MM.1S (cell line): Measurements from ENCODE around the gene ALDH1L2.

ENCODE experiments used
- EZH2phosphoT487 ChIP-seq: fragments of 300-600 bp; sonication (generic); IDR thresholded peaks from 2 replicates; pipeline ENCODE4 v1.6.1; 2018; ENCODE audit warnings: antibody characterized with exemption, low read length
- TF ChIP-seq, protein P1 (sequence below): fragments of 300-600 bp; sonication (generic); IDR thresholded peaks from 2 replicates; pipeline ENCODE4 v1.5.1; 2016; ENCODE audit warnings: antibody characterized with exemption, low read length, mixed read lengths

DNA sequence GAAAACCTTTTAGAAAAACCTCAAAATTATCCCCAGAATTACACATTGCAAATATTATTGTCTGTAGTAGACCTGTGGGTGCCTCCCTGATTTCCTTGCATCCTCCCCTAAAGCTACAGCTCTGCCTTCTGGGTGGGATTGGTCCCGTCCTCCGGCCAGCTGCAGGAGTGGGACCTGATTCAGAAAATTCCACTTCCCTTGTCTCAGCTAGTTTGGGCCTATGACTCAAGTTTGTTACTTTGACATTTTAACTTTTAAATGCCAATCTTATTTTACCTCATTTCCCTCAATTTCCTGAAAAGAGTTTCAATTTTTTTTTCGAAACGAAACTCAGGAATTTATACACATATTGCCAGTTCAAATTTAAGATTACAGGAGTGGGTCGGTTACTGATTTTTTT lies 113.0 kb downstream of the ALDH1L2 start:
- TF ChIP-seq EZH2phosphoT487, result no peak
- TF ChIP-seq, protein P1, sequence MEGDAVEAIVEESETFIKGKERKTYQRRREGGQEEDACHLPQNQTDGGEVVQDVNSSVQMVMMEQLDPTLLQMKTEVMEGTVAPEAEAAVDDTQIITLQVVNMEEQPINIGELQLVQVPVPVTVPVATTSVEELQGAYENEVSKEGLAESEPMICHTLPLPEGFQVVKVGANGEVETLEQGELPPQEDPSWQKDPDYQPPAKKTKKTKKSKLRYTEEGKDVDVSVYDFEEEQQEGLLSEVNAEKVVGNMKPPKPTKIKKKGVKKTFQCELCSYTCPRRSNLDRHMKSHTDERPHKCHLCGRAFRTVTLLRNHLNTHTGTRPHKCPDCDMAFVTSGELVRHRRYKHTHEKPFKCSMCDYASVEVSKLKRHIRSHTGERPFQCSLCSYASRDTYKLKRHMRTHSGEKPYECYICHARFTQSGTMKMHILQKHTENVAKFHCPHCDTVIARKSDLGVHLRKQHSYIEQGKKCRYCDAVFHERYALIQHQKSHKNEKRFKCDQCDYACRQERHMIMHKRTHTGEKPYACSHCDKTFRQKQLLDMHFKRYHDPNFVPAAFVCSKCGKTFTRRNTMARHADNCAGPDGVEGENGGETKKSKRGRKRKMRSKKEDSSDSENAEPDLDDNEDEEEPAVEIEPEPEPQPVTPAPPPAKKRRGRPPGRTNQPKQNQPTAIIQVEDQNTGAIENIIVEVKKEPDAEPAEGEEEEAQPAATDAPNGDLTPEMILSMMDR, result no peak
